Common myeloid progenitor, CD34-positive (primary cell): ENCODE results near the gene ADISSP.

Experiments used
- CTCF ChIA-PET: fragments of 350-600 bp; sonication (Branson Sonifier 250); formaldehyde crosslinking; loops from one replicate; lab custom pipeline; 2021; ENCODE audit warnings: antibody characterized with exemption; lab: Charles Lee
- POLR2A ChIA-PET: fragments of 350-600 bp; sonication (Branson Sonifier 250); formaldehyde crosslinking; loops from one replicate; lab custom pipeline; 2021; ENCODE audit warnings: antibody characterized with exemption; lab: Charles Lee
- DNase-seq, 3 donors: peaks; one replicate each; pipeline versions ENCODE4 v3.0.0 to v3.0.0-alpha.2; 2013
- H3K27ac ChIP-seq, 2 experiments: 1 replicate in 1 of 2; 2 replicates in 1 of 2; pipeline ENCODE4 v1.7.0; 2013; ENCODE audit warnings: inconsistent platforms in 2 of 2, low read length in 2 of 2, mild to moderate bottlenecking in 2 of 2, low read depth in 1 of 2, moderate library complexity in 1 of 2; ENCODE audit not compliant: severe bottlenecking in 2 of 2, insufficient read depth in 1 of 2, poor library complexity in 1 of 2
- H3K27me3 ChIP-seq, 5 experiments: replicated peaks in 2 of 5; 1 replicate in 3 of 5; 2 replicates in 2 of 5; pipeline versions ENCODE4 v1.6.1 to v1.7.0; 2013; ENCODE audit warnings: low read length in 4 of 5, mild to moderate bottlenecking in 2 of 5, moderate library complexity in 2 of 5, inconsistent platforms in 1 of 5; ENCODE audit not compliant: insufficient read depth in 5 of 5, control insufficient read depth in 4 of 5
- H3K36me3 ChIP-seq, 4 experiments: 1 replicate in 2 of 4; 2 replicates in 2 of 4; pipeline versions ENCODE4 v1.6.1 to v1.7.0; 2013; ENCODE audit warnings: low read length in 3 of 4, control low read depth in 1 of 4, mild to moderate bottlenecking in 1 of 4; ENCODE audit not compliant: control insufficient read depth in 4 of 4, insufficient read depth in 4 of 4
- H3K4me1 ChIP-seq, 4 experiments: 1 replicate in 3 of 4; 2 replicates in 1 of 4; pipeline versions ENCODE4 v1.6.1 to v1.7.1; 2013; ENCODE audit warnings: low read length in 3 of 4, mild to moderate bottlenecking in 3 of 4, control low read depth in 1 of 4, inconsistent platforms in 1 of 4, moderate library complexity in 1 of 4; ENCODE audit not compliant: control insufficient read depth in 4 of 4, insufficient read depth in 4 of 4; ENCODE audit errors: control extremely low read depth in 1 of 4
- H3K4me3 ChIP-seq, 7 experiments: 1 replicate in 4 of 7; 2 replicates in 3 of 7; pipeline versions ENCODE4 v1.5.1 to v1.7.0; 2013; ENCODE audit warnings: mild to moderate bottlenecking in 7 of 7, low read length in 6 of 7, moderate library complexity in 6 of 7, inconsistent platforms in 2 of 7, low read depth in 2 of 7, control low read depth in 1 of 7; ENCODE audit not compliant: insufficient read depth in 4 of 7, control insufficient read depth in 1 of 7; ENCODE audit errors: extremely low read depth in 1 of 7
- H3K9me3 ChIP-seq, 5 experiments: 1 replicate in 4 of 5; 2 replicates in 1 of 5; pipeline versions ENCODE4 v1.6.1 to v1.7.1; 2013; ENCODE audit warnings: low read length in 4 of 5, mild to moderate bottlenecking in 2 of 5, inconsistent platforms in 1 of 5, low read depth in 1 of 5, moderate library complexity in 1 of 5; ENCODE audit not compliant: control insufficient read depth in 4 of 5, insufficient read depth in 2 of 5; ENCODE audit errors: control extremely low read depth in 1 of 5
- WGBS: methylation state at CpG from one replicate; pipeline ENCODE4 v1.1.5; 2013; ENCODE audit not compliant: insufficient coverage; 5-methylcytosine and 5-hydroxymethylcytosine counted together

ADISSP gene

DNA sequence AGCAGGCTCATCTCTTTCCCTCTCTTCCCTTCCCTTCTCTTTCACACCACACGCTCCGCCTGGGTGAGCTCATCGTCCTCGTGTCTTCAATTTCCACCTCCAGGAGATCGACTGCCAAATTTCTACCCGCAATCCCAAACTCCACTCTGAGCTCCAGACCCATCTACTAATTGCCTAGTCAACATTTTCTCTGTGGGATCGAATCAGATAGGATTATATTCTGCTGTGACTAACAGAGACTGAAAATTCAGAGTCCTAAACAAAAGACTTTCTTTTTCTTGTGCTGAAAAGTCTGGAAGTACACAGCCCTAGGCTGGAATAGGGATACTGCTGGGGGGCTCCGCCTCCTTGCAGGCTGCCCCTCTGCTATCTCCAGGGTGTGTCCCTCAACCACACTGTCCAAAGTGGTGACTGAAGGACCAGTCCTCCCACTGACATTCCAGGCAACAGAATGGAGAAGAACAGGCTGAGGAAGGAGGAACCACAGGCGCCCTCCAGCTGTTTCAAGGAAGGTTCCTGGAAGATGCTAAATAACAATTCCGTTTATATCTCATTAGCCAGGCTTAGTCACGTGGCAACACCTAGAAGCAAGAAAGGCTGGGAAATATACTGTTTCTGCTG lies 40.0 kb downstream of the ADISSP start:
- H3K27ac ChIP-seq: no peak overlapping the region
- peaks cover 0 to 45% (median 10%) of the 10 kb centered on the region in 5 experiments for H3K27me3 ChIP-seq
- no peaks in the 10 kb centered on the region for H3K36me3 ChIP-seq
- no peak for DNase-seq
- H3K4me3 ChIP-seq: no peak overlapping the region
- ChIA-PET CTCF (interaction anchor here (0.9 to 1.6 kb wide), 3 partner anchors 16 to 41 kb away, joined by 3 read pairs; partner anchors contain the start of gene ADISSP), POLR2A (no interaction called here)
- peaks cover 0 to 2% (median 0%) of the 10 kb centered on the region in 4 experiments for H3K4me1 ChIP-seq
- WGBS: 61% methylated on average over 11 of the region's 11 CpGs
- peaks cover 0 to 2% (median 0%) of the 10 kb centered on the region in 5 experiments for H3K9me3 ChIP-seq

DNA sequence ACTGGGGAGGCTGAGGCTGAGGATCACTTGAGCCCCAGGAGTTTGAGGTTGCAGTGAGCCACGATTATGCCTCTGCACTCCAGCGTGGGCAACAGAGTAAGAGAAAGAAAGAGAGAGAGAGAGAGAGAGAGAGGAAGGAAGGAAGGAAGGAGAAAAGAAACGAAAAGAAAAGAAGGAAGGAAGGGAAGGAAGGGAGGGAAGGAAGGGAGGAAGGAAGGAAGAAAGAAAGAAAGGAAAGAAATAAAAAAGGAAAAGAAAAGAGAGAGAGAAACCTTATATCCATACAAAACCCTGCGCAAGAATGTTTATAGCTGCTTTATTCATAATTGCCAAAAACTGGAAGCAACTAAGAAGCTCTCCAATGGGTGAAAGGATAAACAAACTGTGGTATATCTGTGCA lies 43.2 kb downstream of the ADISSP start:
- 53% methylated on average over 3 of the region's 4 CpGs for WGBS
- no peaks in the 10 kb centered on the region for H3K4me1 ChIP-seq
- DNase-seq: no peak
- peaks cover 0 to 38% (median 10%) of the 10 kb centered on the region in 5 experiments for H3K27me3 ChIP-seq
- no peak overlapping the region for H3K4me3 ChIP-seq
- peaks cover 0 to 2% (median 0%) of the 10 kb centered on the region in 5 experiments for H3K9me3 ChIP-seq
- ChIA-PET CTCF (interaction anchor here (0.6 to 1.6 kb wide), 4 partner anchors 8 to 50 kb away, joined by 3 read pairs; no protein-coding TSS in a partner anchor), POLR2A (no interaction called here)
- H3K36me3 ChIP-seq: no peaks in the 10 kb centered on the region
- H3K27ac ChIP-seq: no peak overlapping the region

DNA sequence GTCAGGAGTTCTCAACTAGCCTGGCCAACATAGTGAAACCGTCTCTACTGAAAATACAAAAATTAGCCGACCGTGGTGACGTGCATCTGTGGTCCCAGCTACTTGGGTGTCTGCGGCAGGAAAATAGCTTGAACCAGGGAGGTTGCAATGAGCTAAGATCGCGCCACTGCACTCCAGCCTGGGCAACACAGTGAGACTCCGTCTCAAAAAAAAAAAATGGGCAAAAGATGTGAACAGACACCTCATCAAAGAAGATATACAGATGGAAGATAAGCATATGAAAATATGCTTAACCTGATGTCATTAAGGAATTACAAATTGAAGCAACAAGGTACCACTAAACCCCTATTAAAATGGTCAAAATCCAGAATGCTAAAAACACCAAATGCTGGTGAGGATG lies 44.3 kb downstream of the ADISSP start:
- ChIA-PET CTCF (interaction anchor here (1.2 to 1.4 kb wide), 2 partner anchors 10 to 13 kb away, joined by 3 to 7 read pairs; no protein-coding TSS in a partner anchor), POLR2A (no interaction called here)
- Histone ChIP-seq H3K4me1 (no peaks in the 10 kb centered on the region), H3K9me3 (peaks cover 0 to 2% (median 0%) of the 10 kb centered on the region in 5 experiments), H3K36me3 (no peaks in the 10 kb centered on the region), H3K4me3 (no peak overlapping the region), H3K27me3 (peaks cover 0 to 28% (median 10%) of the 10 kb centered on the region in 5 experiments), H3K27ac (no peak overlapping the region)
- no peak for DNase-seq
- WGBS: 100% methylated on average over 7 of the region's 8 CpGs

DNA sequence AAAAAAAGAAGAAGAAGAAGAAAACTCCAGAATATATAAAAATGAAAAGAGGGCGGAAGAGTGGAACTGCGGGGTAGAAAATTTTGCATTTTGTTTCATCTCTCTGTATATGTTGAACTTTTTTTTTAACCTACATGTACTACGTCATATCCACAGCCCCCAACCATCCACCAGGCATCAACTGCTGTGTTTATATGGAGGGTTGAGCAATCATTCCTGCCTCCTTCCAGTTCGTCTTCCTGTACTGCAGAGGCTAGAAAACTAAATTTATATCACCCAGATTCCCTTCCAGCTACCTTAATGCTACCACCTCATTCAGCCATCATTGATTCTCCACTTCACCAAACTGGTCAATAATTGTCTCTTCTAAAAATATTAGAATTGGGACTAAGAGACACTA lies 45.6 kb downstream of the ADISSP start:
- Histone ChIP-seq H3K27ac (no peak overlapping the region), H3K4me3 (no peak overlapping the region), H3K9me3 (peaks cover 0 to 2% (median 0%) of the 10 kb centered on the region in 5 experiments), H3K36me3 (no peaks in the 10 kb centered on the region), H3K27me3 (peaks cover 0 to 14% (median 3%) of the 10 kb centered on the region in 5 experiments), H3K4me1 (no peaks in the 10 kb centered on the region)
- POLR2A ChIA-PET: no interaction called here
- CTCF ChIA-PET: interaction anchor here (1.4 kb wide), 1 partner anchor 11 kb away, joined by 7 read pairs; no protein-coding TSS in a partner anchor
- DNase-seq: no peak
- WGBS: 80% methylated on average over 1 of the region's 4 CpGs

DNA sequence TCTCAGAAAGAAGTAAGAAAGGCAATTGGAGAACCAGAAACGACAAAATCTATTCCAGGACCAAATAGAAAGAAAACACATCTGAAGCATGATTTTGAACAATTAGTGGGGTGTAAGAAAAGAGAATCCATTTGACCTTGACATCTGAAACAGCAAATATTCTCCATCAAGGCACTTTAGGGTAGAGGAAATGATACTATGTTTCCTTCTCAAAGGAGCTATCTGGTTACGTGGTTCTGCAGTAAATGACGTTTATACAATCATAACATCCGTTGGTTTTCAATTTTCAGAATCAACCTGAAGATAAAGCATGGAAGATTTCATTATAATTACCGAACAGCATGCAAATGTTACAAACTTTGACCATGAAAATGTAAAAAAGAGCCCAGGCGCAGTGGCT lies 46.9 kb downstream of the ADISSP start:
- CTCF ChIA-PET: interaction anchor here (1.2 to 1.3 kb wide), 3 partner anchors 20 to 57 kb away, joined by 3 to 4 read pairs (median 3); no protein-coding TSS in a partner anchor
- POLR2A ChIA-PET: no interaction called here
- Histone ChIP-seq H3K36me3 (no peaks in the 10 kb centered on the region), H3K27ac (no peak overlapping the region), H3K9me3 (peaks cover 0 to 2% (median 0%) of the 10 kb centered on the region in 5 experiments), H3K4me1 (no peaks in the 10 kb centered on the region), H3K4me3 (no peak overlapping the region), H3K27me3 (peaks cover 0 to 7% (median 3%) of the 10 kb centered on the region in 5 experiments)
- no peak for DNase-seq
- WGBS: 89% methylated on average over 5 of the region's 6 CpGs

DNA sequence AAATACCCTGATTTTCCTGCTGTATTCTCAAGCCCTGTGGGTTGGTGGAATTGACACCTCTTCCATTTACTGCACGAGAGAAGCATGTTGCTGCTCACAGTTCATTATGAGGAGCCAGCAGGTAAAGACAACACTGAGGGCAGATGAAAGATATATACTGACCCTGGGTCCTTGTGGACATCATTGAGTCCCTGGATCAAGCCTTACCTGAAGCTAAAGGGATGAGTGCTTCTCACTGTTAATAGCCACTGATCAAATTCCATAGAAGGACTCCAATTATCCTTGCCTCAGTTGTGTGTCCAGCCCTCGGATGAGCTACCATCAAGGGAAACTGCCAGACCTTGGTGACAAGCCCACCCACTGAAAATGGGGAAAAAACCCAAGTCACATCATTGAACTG lies 47.5 kb downstream of the ADISSP start:
- H3K27me3 ChIP-seq: peaks cover 0 to 7% (median 2%) of the 10 kb centered on the region in 5 experiments
- ChIA-PET POLR2A (interaction anchor here (0.5 to 0.6 kb wide), 2 partner anchors 21 to 203 kb away, joined by 3 read pairs; no protein-coding TSS in a partner anchor), CTCF (interaction anchor here (1.0 to 1.3 kb wide), 4 partner anchors 9 to 57 kb away, joined by 3 to 4 read pairs (median 3); no protein-coding TSS in a partner anchor)
- H3K4me3 ChIP-seq: no peak overlapping the region
- peaks cover 0 to 2% (median 0%) of the 10 kb centered on the region in 5 experiments for H3K9me3 ChIP-seq
- no peak overlapping the region for H3K27ac ChIP-seq
- no peak for DNase-seq
- H3K36me3 ChIP-seq: no peaks in the 10 kb centered on the region
- no peaks in the 10 kb centered on the region for H3K4me1 ChIP-seq
- 100% methylated on average over 2 of the region's 2 CpGs for WGBS

DNA sequence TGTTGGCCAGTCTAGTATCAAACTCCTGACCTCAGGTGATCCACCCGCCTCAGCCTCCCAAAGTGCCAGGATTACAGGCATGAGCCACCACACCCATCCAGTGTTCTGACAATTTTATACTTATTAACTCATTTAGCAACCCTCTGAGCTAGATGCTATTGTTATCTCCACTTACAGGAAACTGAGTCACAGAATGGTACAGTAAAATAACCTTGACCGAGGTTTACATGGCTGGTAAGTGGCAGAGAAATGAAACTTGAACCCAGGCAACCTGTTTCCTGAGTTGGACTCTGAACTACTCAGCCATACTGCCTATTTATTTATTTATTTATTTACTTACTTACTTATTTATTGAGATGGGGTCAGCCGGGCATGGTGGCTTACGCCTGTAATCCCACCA lies 48.5 kb downstream of the ADISSP start:
- ChIA-PET POLR2A (no interaction called here), CTCF (interaction anchor here (0.9 to 1.8 kb wide), 3 partner anchors 14 to 32 kb away, joined by 3 to 5 read pairs (median 4); no protein-coding TSS in a partner anchor)
- H3K27me3 ChIP-seq: peaks cover 0 to 7% (median 2%) of the 10 kb centered on the region in 5 experiments
- H3K36me3 ChIP-seq: no peaks in the 10 kb centered on the region
- no peak for DNase-seq
- no peaks in the 10 kb centered on the region for H3K9me3 ChIP-seq
- no peak overlapping the region for H3K27ac ChIP-seq
- no peak overlapping the region for H3K4me3 ChIP-seq
- 91% methylated on average over 3 of the region's 4 CpGs for WGBS
- no peaks in the 10 kb centered on the region for H3K4me1 ChIP-seq
